ENCODE measurements around the gene CASP1.

- TF ChIP-seq, protein P1, sequence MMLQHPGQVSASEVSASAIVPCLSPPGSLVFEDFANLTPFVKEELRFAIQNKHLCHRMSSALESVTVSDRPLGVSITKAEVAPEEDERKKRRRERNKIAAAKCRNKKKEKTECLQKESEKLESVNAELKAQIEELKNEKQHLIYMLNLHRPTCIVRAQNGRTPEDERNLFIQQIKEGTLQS (IDR thresholded peaks at IDR 0.05): no peak
- TF ChIP-seq, protein P2, sequence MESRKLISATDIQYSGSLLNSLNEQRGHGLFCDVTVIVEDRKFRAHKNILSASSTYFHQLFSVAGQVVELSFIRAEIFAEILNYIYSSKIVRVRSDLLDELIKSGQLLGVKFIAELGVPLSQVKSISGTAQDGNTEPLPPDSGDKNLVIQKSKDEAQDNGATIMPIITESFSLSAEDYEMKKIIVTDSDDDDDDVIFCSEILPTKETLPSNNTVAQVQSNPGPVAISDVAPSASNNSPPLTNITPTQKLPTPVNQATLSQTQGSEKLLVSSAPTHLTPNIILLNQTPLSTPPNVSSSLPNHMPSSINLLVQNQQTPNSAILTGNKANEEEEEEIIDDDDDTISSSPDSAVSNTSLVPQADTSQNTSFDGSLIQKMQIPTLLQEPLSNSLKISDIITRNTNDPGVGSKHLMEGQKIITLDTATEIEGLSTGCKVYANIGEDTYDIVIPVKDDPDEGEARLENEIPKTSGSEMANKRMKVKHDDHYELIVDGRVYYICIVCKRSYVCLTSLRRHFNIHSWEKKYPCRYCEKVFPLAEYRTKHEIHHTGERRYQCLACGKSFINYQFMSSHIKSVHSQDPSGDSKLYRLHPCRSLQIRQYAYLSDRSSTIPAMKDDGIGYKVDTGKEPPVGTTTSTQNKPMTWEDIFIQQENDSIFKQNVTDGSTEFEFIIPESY (IDR thresholded peaks at IDR 0.05): no peak
- TF ChIP-seq SP1 (IDR thresholded peaks at IDR 0.05): peak; percentile 24
- TF ChIP-seq, protein P3, sequence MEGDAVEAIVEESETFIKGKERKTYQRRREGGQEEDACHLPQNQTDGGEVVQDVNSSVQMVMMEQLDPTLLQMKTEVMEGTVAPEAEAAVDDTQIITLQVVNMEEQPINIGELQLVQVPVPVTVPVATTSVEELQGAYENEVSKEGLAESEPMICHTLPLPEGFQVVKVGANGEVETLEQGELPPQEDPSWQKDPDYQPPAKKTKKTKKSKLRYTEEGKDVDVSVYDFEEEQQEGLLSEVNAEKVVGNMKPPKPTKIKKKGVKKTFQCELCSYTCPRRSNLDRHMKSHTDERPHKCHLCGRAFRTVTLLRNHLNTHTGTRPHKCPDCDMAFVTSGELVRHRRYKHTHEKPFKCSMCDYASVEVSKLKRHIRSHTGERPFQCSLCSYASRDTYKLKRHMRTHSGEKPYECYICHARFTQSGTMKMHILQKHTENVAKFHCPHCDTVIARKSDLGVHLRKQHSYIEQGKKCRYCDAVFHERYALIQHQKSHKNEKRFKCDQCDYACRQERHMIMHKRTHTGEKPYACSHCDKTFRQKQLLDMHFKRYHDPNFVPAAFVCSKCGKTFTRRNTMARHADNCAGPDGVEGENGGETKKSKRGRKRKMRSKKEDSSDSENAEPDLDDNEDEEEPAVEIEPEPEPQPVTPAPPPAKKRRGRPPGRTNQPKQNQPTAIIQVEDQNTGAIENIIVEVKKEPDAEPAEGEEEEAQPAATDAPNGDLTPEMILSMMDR (IDR thresholded peaks at IDR 0.05; ENCODE audit: low read depth, low read length, missing input control): no peak
- peak; percentile 64 for TF ChIP-seq TAF1 (conservative IDR thresholded peaks at IDR 0.05)
- peak; percentile 36 to 54 for TF ChIP-seq RAD21 (IDR thresholded peaks at IDR 0.05)
- TF ChIP-seq YY1 (IDR thresholded peaks at IDR 0.05): peak; percentile 79
- TF ChIP-seq, protein P4, sequence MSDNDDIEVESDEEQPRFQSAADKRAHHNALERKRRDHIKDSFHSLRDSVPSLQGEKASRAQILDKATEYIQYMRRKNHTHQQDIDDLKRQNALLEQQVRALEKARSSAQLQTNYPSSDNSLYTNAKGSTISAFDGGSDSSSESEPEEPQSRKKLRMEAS (IDR thresholded peaks at IDR 0.05): peak; percentile 58
Measured at GRCh38 chr11:105034813-105035620, at the start of gene CASP1.
